Measurements from ENCODE around the gene API5. TPM values are rescaled to one million over a fixed set of nuclear protein-coding genes. Genes with fewer than 3 reads are reported as not detected.

Gene API5
- total RNA-seq, 1 donor = 94.3 TPM

DNA sequence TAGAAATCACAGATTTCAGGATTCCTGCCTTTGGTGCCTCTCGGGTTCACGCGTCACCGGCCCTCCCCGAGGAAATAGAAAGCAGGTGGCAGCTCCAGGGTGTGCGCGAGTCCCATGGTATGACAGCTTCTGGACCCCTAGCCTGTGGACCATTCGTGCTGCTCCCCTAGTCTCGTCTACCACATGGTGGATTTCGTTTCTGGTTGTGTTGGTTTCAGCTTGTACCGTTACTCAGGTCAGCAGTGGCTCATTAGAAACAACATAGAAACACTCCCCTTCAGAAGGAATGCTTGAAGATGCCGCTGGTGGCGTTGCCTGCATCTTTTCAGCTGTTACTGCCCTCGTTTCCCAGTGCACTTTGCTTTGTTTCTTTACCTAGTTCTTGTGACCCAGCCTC, 47.6 kb downstream of the API5 start:
- peak; percentile 28 for DNase-seq (ENCODE audit: low read depth)
- H3K4me3 ChIP-seq (ENCODE audit: low read depth, low read length) = peak overlapping the region; percentile 97

DNA sequence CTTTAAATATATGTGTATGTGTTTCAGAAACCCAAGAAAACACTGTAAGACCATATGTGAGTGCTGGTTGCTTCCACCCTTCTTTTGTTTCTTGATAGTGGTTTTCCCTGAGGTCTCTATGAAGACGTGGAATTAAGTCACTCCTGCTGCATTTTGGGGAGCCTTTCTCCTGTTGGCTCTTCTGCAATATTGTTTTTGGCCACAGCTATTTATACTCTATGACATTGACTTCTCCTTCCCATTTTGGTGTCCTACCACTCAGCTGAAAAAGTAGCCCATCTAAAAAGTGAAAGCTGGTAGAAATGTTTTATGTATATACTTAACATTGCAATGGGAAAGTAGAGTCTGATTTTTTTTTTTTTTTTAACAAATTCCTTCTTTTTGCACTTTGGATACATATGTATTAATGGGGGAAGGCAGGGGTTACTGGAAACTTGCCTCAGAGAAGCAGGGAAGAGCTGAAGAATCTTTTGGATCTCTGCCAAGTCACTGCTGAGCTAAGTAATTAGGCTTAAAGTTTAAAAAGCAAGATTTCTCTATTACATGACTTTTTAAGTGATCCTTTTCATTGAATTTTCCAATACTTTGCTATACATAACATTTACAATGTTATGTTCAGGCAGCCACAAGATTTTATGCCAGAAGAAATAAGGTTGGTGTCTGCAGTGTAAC, 48.7 kb downstream of the API5 start:
- DNase-seq (ENCODE audit: low read depth) = peak; percentile 42
- TF ChIP-seq, protein P1, sequence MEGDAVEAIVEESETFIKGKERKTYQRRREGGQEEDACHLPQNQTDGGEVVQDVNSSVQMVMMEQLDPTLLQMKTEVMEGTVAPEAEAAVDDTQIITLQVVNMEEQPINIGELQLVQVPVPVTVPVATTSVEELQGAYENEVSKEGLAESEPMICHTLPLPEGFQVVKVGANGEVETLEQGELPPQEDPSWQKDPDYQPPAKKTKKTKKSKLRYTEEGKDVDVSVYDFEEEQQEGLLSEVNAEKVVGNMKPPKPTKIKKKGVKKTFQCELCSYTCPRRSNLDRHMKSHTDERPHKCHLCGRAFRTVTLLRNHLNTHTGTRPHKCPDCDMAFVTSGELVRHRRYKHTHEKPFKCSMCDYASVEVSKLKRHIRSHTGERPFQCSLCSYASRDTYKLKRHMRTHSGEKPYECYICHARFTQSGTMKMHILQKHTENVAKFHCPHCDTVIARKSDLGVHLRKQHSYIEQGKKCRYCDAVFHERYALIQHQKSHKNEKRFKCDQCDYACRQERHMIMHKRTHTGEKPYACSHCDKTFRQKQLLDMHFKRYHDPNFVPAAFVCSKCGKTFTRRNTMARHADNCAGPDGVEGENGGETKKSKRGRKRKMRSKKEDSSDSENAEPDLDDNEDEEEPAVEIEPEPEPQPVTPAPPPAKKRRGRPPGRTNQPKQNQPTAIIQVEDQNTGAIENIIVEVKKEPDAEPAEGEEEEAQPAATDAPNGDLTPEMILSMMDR (IDR thresholded peaks at IDR 0.05; ENCODE audit: insufficient read depth, low read length) = no peak
- peak overlapping the region; percentile 97 for H3K4me3 ChIP-seq (ENCODE audit: low read depth, low read length)

More for the DNA sequence above, 47.6 kb downstream of the API5 start:
- TF ChIP-seq, protein P1 (IDR thresholded peaks at IDR 0.05; ENCODE audit: insufficient read depth, low read length) = no peak

DNA sequence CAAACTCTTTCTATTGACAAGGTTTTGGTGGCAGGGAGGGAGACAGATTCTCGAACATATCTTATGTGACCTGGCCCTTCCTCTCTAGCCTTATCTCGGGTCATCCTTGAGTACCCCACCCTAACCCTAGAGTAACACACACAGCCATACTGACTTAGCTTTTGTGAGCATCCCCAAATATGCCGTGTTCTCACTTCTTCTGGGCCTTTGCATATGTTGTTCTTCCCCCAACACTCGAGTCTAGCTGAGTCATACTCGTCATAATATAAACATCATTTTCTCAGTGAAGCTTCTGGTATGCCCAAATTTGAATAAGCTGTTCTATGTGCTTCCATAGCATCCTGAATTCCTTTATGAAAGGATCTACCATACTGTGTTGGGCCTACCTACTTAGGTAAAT, 54.9 kb downstream of the API5 start:
- TF ChIP-seq, protein P1 (IDR thresholded peaks at IDR 0.05; ENCODE audit: insufficient read depth, low read length) = no peak
- no peak overlapping the region for H3K4me3 ChIP-seq (ENCODE audit: low read depth, low read length)
- DNase-seq (ENCODE audit: low read depth) = no peak

DNA sequence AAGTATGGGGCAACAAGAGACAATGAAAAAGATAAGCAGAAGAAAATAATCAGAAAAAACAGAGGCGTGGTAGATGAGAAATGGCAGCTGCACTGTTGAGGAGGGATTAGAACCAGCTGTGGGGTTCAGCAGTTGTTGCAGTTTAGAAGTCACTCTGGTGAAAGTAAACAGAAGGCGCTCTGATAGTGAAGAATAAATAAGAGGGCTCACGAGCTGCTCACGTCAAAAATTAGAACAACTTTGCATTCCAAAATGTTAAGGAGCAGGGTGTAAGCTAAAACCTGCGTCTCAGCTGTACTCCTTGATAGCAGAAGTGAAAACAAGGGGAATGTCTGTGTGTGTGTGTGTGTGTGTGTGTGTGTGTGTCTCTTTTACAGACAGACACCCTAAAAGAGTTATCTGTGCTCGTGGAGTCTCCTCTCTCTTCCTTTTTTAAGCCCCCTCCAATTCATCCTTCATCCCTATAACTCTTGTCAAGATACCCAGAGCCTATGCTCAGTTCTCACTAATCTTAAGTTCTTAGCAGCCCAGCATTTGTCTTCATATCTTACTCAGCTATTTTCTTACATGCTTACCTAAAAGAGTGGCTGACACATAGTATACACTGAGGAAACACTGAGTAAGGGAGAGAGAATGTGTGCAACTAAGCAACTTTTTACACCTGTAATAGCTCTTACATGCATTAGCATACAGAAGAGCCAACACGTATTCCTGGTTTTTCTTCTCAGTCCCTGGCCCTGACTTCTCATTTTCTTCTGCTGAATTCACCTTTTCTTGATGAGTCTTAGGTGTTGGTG, 55.8 kb downstream of the API5 start:
- H3K4me3 ChIP-seq (ENCODE audit: low read depth, low read length) = no peak overlapping the region
- DNase-seq (ENCODE audit: low read depth) = no peak
- TF ChIP-seq, protein P1 (IDR thresholded peaks at IDR 0.05; ENCODE audit: insufficient read depth, low read length) = no peak

DNA sequence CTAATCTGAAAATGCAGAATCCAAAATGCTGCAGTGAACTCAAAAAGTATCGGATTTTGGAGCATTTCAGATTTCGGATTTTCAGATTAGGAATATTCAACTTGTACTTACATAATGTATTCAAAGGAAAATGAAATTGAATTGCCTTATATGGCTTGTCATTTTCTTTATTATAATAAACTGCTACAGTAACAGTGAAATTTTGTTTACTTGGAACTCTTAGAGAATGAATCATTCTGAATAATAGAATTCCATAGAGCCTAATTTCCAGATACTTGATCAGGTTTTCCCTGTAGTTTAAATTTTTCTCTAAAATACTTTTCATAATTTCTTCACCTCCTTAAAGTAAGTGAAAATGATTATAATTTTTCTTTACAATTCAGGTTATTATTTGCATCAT, 64.3 kb downstream of the API5 start:
- no peak overlapping the region for H3K4me3 ChIP-seq (ENCODE audit: low read depth, low read length)
- no peak for DNase-seq (ENCODE audit: low read depth)
- TF ChIP-seq, protein P1 (IDR thresholded peaks at IDR 0.05; ENCODE audit: insufficient read depth, low read length) = no peak

DNA sequence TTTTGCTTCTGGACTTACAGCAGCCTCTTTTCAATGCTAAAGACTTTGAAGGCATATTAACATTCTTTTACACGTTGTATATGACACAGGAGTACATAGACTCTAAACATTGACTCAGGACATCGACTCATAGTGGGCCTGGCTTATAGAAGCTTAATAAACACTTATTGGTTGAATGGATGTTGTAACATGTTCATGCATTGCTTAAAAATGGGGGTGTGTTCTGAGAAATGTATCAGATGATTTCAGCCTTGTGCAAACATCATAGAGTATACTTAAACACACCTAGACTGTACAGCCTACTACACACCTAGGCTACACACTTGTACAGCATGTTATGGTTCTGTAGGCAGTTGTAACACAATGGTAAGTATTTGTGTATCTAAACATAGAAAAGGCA, 64.8 kb downstream of the API5 start:
- DNase-seq (ENCODE audit: low read depth) = peak; percentile 62
- TF ChIP-seq, protein P1 (IDR thresholded peaks at IDR 0.05; ENCODE audit: insufficient read depth, low read length) = no peak
- no peak overlapping the region for H3K4me3 ChIP-seq (ENCODE audit: low read depth, low read length)
